Breast epithelium (tissue), 3 donors: ENCODE data around the gene CAMTA1.

ENCODE experiments used
- POLR2A ChIP-seq: fragments of 450-650 bp; IDR thresholded peaks from one replicate; pipeline ENCODE4 v1.6.1; 2016; ENCODE audit warnings: antibody characterized with exemption, mild to moderate bottlenecking, moderate library complexity
- POLR2AphosphoS5 ChIP-seq, 3 donors: sonication (generic); formaldehyde crosslinking; IDR thresholded peaks; one replicate each; pipeline ENCODE4 v1.6.1; 2017; ENCODE audit warnings: antibody characterized with exemption in 3 of 3
- TF ChIP-seq, protein P1 (sequence below), 3 donors: fragments of 450-650 bp; IDR thresholded peaks; one replicate each; pipeline ENCODE4 v1.5.1; 2016 to 2017; ENCODE audit warnings: antibody characterized with exemption in 3 of 3, mild to moderate bottlenecking in 3 of 3, moderate library complexity in 3 of 3

DNA sequence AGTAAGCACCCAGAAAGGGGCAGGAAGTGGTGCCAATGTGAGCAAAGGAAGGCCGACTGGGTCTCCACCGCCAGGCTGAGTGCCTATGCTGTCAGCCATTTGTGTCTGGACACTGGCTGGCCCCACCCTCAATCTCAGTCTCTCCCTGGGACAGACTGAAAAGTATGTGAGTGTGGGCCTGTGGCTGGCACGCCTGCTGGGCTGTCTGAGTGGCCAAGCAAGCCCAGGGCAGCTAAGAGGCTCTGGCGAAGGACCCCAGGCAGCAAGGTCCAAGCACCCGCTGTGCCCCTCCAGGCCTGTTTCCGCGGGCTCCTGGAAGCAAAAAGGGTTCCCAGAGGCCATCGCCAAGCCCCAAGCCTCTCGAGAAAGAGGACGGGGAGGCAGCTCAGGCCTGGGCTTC is 892.6 kb downstream of the CAMTA1 start:
- TF ChIP-seq POLR2A, result no peak
- TF ChIP-seq, protein P1, sequence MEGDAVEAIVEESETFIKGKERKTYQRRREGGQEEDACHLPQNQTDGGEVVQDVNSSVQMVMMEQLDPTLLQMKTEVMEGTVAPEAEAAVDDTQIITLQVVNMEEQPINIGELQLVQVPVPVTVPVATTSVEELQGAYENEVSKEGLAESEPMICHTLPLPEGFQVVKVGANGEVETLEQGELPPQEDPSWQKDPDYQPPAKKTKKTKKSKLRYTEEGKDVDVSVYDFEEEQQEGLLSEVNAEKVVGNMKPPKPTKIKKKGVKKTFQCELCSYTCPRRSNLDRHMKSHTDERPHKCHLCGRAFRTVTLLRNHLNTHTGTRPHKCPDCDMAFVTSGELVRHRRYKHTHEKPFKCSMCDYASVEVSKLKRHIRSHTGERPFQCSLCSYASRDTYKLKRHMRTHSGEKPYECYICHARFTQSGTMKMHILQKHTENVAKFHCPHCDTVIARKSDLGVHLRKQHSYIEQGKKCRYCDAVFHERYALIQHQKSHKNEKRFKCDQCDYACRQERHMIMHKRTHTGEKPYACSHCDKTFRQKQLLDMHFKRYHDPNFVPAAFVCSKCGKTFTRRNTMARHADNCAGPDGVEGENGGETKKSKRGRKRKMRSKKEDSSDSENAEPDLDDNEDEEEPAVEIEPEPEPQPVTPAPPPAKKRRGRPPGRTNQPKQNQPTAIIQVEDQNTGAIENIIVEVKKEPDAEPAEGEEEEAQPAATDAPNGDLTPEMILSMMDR (IDR thresholded peaks at IDR 0.05), result no peak
- TF ChIP-seq POLR2AphosphoS5 (IDR thresholded peaks at IDR 0.05), result no peak
